ENCODE data around the gene TNFAIP8L1.

TNFAIP8L1 gene

DNA sequence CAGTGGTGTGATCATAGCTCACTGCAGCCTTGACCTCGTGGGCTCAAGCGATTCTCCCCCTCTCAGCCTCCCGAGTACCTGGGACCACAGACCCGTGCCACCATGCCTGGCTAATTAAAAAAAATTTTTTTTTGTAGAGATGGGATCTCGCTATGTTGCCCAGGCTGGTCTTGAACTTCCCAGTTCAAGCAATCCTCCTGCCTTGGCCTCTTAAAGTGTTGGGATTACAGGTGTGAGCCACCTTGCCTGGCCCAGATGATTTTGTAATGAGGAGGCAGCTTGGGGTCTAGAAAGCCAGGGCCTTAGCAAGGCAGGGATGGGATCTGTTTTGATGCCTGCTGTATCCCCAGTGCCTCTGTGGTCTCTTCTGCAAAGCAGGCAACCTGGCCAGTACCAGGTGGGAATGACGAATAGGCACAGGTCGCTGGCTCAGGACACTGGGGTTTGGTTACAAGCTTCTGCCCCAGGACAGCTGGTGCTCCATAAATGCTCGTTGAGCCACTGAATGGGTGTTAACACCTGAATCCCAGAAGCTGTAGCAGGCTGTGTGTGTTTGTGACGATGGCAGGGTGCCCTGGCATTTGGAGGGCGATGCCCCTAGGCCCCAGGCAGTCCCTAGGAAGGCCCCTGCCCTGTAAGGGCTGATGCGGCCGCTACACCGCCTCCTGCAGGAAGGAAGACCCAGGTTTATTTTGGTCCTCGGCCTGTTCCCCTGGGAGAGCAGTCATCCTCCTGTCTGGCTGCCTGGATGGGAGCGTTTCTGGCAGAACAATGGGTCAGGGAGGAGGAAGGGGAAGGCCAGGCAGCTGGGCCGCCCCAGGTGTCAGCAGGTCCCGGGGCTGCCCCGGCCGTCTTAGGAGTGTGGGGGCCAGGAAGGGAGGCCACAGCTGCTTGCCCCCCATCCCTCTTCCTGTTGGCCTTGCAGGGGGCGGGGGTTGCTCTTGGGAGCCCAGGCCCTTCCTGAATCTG lies 8.6 kb downstream of the TNFAIP8L1 start:
- TF ChIP-seq, protein P1, sequence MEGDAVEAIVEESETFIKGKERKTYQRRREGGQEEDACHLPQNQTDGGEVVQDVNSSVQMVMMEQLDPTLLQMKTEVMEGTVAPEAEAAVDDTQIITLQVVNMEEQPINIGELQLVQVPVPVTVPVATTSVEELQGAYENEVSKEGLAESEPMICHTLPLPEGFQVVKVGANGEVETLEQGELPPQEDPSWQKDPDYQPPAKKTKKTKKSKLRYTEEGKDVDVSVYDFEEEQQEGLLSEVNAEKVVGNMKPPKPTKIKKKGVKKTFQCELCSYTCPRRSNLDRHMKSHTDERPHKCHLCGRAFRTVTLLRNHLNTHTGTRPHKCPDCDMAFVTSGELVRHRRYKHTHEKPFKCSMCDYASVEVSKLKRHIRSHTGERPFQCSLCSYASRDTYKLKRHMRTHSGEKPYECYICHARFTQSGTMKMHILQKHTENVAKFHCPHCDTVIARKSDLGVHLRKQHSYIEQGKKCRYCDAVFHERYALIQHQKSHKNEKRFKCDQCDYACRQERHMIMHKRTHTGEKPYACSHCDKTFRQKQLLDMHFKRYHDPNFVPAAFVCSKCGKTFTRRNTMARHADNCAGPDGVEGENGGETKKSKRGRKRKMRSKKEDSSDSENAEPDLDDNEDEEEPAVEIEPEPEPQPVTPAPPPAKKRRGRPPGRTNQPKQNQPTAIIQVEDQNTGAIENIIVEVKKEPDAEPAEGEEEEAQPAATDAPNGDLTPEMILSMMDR (IDR thresholded peaks at IDR 0.05; ENCODE audit: low read depth, low read length): peak; percentile 76
- DNase-seq (ENCODE audit: low read depth in 2 of 2): peak; percentile 81 to 93
- no peak overlapping the region for H3K4me3 ChIP-seq (replicated peaks in 1 of 2; ENCODE audit: low read depth in 2 of 2, low read length in 2 of 2)

DNA sequence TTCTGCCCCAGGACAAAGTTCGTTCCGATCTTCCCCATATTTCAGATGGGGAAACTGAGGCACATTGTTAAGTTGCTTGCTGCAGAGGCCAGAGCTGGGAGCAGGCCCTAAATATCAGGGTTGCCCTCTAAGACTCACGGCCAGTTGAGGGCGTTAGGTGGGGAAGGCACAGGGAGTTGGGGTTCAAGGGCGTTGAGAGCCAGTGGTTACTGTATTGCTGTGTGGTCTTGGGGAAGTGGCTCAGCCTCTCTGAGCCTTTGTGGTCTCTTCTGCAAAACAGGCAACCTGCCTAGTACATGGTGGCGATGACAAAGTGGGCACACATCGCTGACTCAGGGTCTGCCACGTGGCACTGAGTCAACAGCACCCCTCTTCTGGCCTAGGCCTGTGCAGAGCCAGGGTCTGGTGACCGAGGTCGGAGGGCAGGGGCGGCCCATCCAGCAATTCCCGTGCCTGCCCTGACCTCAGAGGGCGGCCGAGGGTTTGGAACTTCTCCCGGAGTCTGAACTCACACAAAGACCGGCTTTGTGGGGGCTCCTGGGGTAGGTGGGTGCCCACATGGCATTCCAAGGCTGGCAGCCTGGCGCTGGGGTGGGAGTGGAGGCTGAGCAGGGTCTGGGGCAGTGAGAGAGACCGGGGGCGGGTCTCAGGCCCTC lies 10.2 kb downstream of the TNFAIP8L1 start:
- DNase-seq (ENCODE audit: low read depth in 2 of 2): no peak
- TF ChIP-seq, protein P1 (IDR thresholded peaks at IDR 0.05; ENCODE audit: low read depth, low read length): no peak
- no peak overlapping the region for H3K4me3 ChIP-seq (replicated peaks in 1 of 2; ENCODE audit: low read depth in 2 of 2, low read length in 2 of 2)

DNA sequence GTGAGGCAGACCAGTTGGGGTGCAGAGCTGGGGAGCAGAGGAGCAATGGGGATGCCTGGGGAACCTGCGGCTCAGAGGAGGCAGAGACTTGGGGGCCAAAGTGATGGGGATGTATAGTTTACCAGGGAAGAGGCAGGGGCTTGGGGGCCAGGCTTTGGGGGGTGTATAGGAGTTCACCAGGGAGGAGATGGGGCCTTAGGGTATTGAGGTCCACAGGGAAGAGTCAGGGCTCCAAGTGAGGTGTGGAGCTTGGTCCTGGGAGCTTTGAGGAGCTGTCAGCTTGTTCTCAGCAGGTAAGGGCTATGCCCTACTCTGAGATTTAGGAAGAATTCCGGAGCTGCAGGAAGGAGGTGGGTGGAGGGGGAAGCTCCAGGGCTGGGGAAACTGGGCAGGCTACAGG lies 10.8 kb downstream of the TNFAIP8L1 start:
- no peak for DNase-seq (ENCODE audit: low read depth in 2 of 2)
- TF ChIP-seq, protein P1 (IDR thresholded peaks at IDR 0.05; ENCODE audit: low read depth, low read length): no peak
- no peak overlapping the region for H3K4me3 ChIP-seq (replicated peaks in 1 of 2; ENCODE audit: low read depth in 2 of 2, low read length in 2 of 2)

DNA sequence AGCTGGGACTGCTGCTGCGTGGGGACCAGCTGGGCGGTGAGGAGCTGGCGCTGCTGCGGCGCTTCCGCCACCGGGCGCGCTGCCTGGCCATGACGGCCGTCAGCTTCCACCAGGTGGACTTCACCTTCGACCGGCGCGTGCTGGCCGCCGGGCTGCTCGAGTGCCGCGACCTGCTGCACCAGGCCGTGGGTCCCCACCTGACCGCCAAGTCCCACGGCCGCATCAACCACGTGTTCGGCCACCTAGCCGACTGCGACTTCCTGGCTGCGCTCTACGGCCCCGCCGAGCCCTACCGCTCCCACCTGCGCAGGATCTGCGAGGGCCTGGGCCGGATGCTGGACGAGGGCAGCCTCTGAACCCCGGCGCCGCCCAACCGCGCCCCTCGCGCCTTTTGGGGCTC lies 12.8 kb downstream of the TNFAIP8L1 start:
- no peak overlapping the region for H3K4me3 ChIP-seq (replicated peaks in 1 of 2; ENCODE audit: low read depth in 2 of 2, low read length in 2 of 2)
- TF ChIP-seq, protein P1 (IDR thresholded peaks at IDR 0.05; ENCODE audit: low read depth, low read length): no peak
- no peak for DNase-seq (ENCODE audit: low read depth in 2 of 2)

DNA sequence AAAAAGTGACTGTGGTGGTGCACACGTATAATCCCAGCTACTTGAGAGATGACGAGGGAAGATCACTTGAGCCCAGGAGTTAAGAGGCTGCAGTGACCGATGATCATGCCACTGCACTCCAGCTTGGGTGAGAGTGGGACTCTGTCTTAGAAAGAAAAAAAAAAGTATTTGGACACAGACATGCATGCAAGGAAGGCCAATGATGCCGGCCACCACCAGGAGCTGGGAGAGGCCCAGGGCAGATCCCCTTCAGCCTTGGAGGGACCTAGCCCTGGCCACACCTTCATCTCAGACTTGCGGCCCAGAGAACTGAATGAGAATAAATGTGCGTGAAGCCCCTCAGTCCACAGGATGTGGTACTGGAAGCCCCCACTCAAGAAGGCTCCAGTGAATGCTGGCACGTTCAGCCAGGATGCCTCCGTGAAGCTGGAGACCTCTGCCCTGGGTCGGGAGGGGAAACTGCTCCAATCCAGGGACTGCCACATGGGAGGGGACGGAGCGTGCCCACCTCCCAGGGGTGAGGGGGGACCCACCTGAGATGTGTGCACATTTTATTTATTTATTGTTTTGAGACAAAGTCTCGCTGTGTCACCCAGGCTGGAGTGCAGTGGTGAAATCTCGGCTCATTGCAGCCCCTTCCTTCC lies 14.6 kb downstream of the TNFAIP8L1 start:
- no peak overlapping the region for H3K4me3 ChIP-seq (replicated peaks in 1 of 2; ENCODE audit: low read depth in 2 of 2, low read length in 2 of 2)
- TF ChIP-seq, protein P1 (IDR thresholded peaks at IDR 0.05; ENCODE audit: low read depth, low read length): no peak
- no peak for DNase-seq (ENCODE audit: low read depth in 2 of 2)

DNA sequence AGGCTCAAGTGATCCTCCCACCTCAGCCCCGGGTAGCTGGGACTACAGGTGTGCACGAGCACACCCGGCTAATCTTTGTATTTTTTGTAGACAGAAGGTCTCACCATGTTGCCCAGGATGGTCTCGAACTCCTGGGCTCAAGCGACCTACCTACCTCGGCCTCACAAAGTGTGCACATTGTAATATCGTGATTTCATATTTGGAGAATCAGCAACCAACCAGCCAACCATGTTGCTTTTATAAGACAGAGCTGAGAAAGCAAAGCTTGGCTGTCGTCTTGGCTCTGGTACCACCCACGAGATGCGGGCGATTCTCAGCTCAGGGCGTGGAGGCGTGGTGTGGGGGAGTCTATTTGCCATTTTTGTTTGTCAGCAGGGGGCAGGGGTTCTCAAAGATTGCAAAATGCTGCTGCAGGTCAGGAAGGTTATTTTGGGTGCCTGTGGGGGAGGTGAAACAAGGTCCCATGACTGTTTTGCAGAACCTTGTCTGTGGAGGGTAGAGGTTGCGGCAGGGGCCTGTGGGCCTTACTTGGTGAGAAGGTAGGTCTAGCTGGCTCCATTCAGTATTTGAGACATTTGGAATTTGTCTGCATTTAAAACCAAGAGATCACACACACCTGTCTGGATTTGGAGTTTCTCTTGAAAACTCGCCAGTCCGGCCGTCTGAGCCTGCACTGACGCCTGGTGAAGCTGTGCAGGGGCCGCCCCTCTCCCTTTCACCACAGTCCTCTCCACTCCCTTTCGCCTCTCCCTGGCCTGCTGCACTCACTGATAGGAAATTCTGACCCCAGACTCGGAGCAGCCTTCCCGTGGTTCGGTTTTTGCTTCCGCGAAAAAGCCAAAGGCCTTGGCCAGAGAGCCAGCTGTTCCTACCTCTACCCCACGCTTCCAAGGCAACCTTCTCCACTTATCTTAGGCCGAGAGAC lies 15.4 kb downstream of the TNFAIP8L1 start:
- H3K4me3 ChIP-seq (replicated peaks in 1 of 2; ENCODE audit: low read depth in 2 of 2, low read length in 2 of 2): no peak overlapping the region
- no peak for DNase-seq (ENCODE audit: low read depth in 2 of 2)
- TF ChIP-seq, protein P1 (IDR thresholded peaks at IDR 0.05; ENCODE audit: low read depth, low read length): no peak

All from cardiac fibroblast (primary cell).